Ovary (tissue), 9 donors: Measurements from ENCODE around the gene ECEL1. TPM values are rescaled to one million over a fixed set of nuclear protein-coding genes. Genes with fewer than 3 reads are reported as not detected.

Experiments used
- DNase-seq, 5 donors: peaks; one replicate each; pipeline ENCODE4 v3.0.0-alpha.2; 2019 to 2020
- H3K27ac ChIP-seq, 2 donors: fragments of 200-600 bp; one replicate each; pipeline versions ENCODE4 v1.5.1 to v1.8.0; 2019 to 2022
- H3K27me3 ChIP-seq: fragments of 200-600 bp; one replicate; pipeline ENCODE4 v1.8.0; 2022
- H3K36me3 ChIP-seq: fragments of 200-600 bp; sonication (generic); one replicate; pipeline ENCODE4 v1.5.1; 2019
- H3K4me1 ChIP-seq: one replicate; pipeline ENCODE4 v1.8.1; 2013; ENCODE audit warnings: mild to moderate bottlenecking, moderate library complexity; ENCODE audit not compliant: insufficient read depth
- H3K4me3 ChIP-seq: fragments of 200-600 bp; sonication (generic); one replicate; pipeline ENCODE4 v1.5.1; 2017
- H3K9me3 ChIP-seq, 2 donors: fragments of 200-600 bp in 1 of 2; sonication (generic) in 1 of 2; one replicate each; pipeline versions ENCODE4 v1.5.1 to v1.8.1; 2013 to 2019; ENCODE audit warnings: mild to moderate bottlenecking in 1 of 2, moderate library complexity in 1 of 2
- EP300 ChIP-seq: sonication (generic); formaldehyde crosslinking; IDR thresholded peaks from one replicate; pipeline ENCODE4 v1.6.1; 2017; ENCODE audit warnings: antibody characterized with exemption
- POLR2A ChIP-seq: fragments of 450-650 bp; IDR thresholded peaks from one replicate; pipeline ENCODE4 v1.6.1; 2017; ENCODE audit warnings: antibody characterized with exemption, mild to moderate bottlenecking, moderate library complexity
- WGBS, 3 donors: extraction: QIAGEN DNeasy Blood & Tissue Kit in 1 of 3; methylation state at CpG; one replicate each; pipeline versions ENCODE4 v1.1.5 to v1.1.7; 2013 to 2017; 5-methylcytosine and 5-hydroxymethylcytosine counted together
- intact Hi-C, 4 donors: fragments of 100-400 bp; cut with DNase I; formaldehyde crosslinking; loops; one replicate each; pipeline versions ENCODE4 v1.11.0 to v1.15.1; 2022 to 2023
- polyA plus RNA-seq, 2 donors: library from polyadenylated mRNA; stranded (reverse); fragments of 200-250 nt in 1 of 2; fragments of 350-450 nt in 1 of 2; fragmentation: Illumina TruSeq in 1 of 2; extraction: RNeasy Lipid Tissue Mini Kit (QIAGEN cat#74804) in 1 of 2; gene quantifications; one replicate each; pipeline ENCODE4 v1.2.3, GENCODE V29; 2013 to 2014
- total RNA-seq, 7 donors: library from RNA; depleted of rRNA in 2 of 7; stranded (reverse); fragments of >200 nt in 2 of 7; fragmentation: NEBNext Ultra II Directional in 3 of 7; extraction: Animal tissue kit (Norgen Biotek cat#: 25700) in 3 of 7; gene quantifications; one replicate each; pipeline versions ENCODE4 v1.1.0 to v1.2.4, GENCODE V29; 2016 to 2023
- TF ChIP-seq, protein P1 (sequence below), 3 donors: fragments of 450-650 bp in 2 of 3; fragments of 200-600 bp in 1 of 3; IDR thresholded peaks; one replicate each; pipeline versions ENCODE4 v1.5.1 to v1.8.0; 2016 to 2022; ENCODE audit warnings: antibody characterized with exemption in 3 of 3, mild to moderate bottlenecking in 1 of 3
- donor health status: DM: no; HTN: no; CAD: no; lungs with moderate emphysema.
- donor health status: DM: no; HTN: no; CAD: no.
- donor health status: Bipolar disorder and iron deficiency.
- donor health status: DM: yes; HTN: yes; CAD: no.
- donor health status: DM: no; HTN: no; CAD: no.
- donor health status: DM: yes; HTN: yes; CAD: no.

Gene ECEL1
- total and polyA plus RNA-seq, 9 donors = 2.4 to 251 (median 46.3) TPM

DNA sequence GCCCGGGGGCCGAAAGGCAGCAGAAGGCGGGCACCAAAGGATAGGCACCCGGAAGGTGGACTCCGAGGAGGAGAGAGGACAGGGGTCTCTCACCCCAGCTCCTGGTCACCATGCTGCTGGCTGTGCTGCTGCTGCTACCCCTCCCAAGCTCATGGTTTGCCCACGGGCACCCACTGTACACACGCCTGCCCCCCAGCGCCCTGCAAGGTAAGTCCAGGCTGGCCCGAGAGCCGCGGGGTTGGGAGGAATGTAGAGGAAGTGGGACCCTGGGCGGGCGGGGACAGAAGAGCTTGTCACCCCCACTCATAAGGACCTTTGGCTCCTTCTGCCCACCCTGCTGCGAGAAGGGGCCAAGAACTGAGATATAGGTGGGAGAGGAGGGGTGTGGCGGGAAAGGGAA lies 32.9 kb upstream of the ECEL1 start:
- intact Hi-C loops = loop anchor here (5.0 to 10.0 kb wide), 4 partner anchors 73 to 598 kb away; partner anchors contain the start of gene NPPC (in 2 of the 4)
- no peaks in the 10 kb centered on the region for H3K27me3 ChIP-seq

DNA sequence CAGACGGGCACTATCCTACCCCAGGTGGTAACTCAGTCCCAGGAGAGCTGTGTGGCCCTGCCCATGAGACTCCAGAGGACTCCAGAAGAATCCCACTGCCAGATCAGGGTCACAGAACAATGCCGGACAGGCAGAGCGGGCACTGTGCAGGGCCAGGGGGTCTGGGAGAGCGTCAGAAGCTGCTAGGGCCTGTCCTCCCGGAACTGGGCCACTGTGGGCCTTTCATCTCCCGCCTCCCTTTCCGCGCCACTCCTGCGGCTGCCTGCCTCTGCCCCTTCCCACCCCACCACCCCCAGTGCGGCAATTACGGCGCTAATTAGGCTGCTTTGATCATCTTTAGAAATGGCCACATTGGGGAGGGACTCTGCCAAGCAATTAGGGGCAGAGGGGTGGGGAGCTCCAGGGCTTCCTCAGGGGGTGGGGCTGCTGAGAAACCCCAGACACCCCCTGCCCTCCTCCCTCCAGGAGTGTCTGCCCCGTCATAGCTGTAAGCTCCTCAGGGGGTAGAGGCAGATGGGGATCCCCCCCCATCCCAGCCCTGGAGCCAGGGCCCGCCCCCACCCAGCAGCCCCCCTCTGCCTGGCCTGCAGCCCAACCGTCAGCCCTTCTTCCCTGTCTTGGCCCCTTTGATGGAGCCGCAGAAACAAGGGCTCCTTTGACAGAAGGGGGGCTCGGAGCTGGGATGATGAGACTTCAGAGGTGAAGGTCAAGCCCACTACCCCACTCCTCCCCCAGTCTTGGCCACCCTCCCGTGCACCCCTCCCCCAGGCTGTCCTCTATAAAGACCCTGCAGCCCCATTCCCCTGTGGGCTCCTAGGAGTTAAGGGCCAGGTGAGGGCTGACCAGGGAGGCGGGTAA lies 32.2 kb upstream of the ECEL1 start, which contains the start of gene PRSS56:
Gene PRSS56 (plus strand): TSS at position 808 of the 858 bp plus-strand sequence. CDS start 211 bp downstream, outside the sequence.
- Histone ChIP-seq H3K9me3 (no peaks in the 10 kb centered on the region), H3K27me3 (no peaks in the 10 kb centered on the region), H3K4me3 (no peak within 1 kb of the TSS), H3K4me1 (no peaks in the 10 kb centered on the region), H3K36me3 (no peaks in the 10 kb centered on the region), H3K27ac (no peak within 1 kb of the TSS)
- no peak for TF ChIP-seq POLR2A
- TF ChIP-seq, protein P1, sequence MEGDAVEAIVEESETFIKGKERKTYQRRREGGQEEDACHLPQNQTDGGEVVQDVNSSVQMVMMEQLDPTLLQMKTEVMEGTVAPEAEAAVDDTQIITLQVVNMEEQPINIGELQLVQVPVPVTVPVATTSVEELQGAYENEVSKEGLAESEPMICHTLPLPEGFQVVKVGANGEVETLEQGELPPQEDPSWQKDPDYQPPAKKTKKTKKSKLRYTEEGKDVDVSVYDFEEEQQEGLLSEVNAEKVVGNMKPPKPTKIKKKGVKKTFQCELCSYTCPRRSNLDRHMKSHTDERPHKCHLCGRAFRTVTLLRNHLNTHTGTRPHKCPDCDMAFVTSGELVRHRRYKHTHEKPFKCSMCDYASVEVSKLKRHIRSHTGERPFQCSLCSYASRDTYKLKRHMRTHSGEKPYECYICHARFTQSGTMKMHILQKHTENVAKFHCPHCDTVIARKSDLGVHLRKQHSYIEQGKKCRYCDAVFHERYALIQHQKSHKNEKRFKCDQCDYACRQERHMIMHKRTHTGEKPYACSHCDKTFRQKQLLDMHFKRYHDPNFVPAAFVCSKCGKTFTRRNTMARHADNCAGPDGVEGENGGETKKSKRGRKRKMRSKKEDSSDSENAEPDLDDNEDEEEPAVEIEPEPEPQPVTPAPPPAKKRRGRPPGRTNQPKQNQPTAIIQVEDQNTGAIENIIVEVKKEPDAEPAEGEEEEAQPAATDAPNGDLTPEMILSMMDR (IDR thresholded peaks at IDR 0.05) = no peak
- TF ChIP-seq EP300 = no peak
- 77% methylated on average over 16 to 19 of the region's 19 CpGs for WGBS, 3 donors
- intact Hi-C loops = loop anchor here (5.0 to 10.0 kb wide), 4 partner anchors 73 to 598 kb away; partner anchors contain the start of gene NPPC (in 2 of the 4)
- no peak for DNase-seq

More for the DNA sequence above, 32.9 kb upstream of the ECEL1 start:
- Histone ChIP-seq H3K4me3 (no peak overlapping the region), H3K36me3 (no peaks in the 10 kb centered on the region), H3K4me1 (no peaks in the 10 kb centered on the region), H3K27ac (no peak overlapping the region), H3K9me3 (no peaks in the 10 kb centered on the region)
- DNase-seq = no peak
- WGBS, 3 donors = 81 to 91% (median 81%) methylated on average over 15 of the region's 15 CpGs
- no peak for TF ChIP-seq EP300
- TF ChIP-seq POLR2A = no peak
- TF ChIP-seq, protein P1 (IDR thresholded peaks at IDR 0.05) = no peak

DNA sequence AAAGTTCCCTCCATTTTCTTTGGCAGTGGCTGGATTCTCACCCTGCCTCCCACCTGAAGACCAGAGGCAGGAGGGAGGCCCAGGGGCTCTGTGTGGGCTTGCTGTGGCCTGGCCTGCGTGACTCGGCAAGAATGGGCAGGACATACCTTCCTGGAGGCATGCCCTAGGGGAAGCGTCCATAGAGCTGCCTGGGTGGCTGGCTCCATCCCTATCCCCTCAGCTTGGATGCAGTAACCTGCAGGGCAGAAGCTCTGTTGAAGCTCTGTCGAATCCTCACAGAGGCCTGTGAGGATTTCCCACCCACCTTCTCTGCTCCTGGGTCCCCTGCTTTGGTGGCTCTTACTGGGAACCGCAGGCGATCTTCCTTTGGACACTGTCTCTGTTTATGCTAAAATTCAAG lies 31.2 kb upstream of the ECEL1 start:
- Histone ChIP-seq H3K36me3 (no peaks in the 10 kb centered on the region), H3K27me3 (no peaks in the 10 kb centered on the region), H3K4me3 (no peak overlapping the region), H3K9me3 (no peaks in the 10 kb centered on the region), H3K4me1 (no peaks in the 10 kb centered on the region), H3K27ac (no peak overlapping the region)
- 85 to 93% (median 85%) methylated on average over 6 of the region's 6 CpGs for WGBS, 3 donors
- DNase-seq = no peak
- intact Hi-C loops = no loop called here
- TF ChIP-seq, protein P1 (IDR thresholded peaks at IDR 0.05) = no peak
- TF ChIP-seq POLR2A (no peak), EP300 (no peak)

DNA sequence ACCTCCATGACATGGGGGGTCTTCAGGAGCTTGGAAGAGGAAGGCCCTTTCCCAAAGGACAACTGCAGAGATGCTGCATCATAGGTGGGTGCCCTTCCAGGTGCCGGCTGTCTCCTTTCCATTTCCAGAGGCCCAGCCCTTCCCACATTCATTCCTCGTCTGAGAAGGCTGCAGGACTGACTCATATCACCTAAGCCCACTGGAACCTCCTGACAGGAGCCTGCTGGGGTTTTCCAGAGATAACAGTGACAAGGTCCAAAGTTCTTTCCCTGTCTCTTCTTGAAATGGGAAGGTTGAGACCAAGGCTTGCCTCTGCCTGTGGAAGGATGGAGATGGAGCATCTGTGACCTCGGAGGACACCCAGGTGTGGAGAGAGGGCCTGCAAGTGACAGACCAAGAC lies 28.9 kb upstream of the ECEL1 start:
- intact Hi-C loops = no loop called here
- Histone ChIP-seq H3K4me1 (no peaks in the 10 kb centered on the region), H3K27me3 (no peaks in the 10 kb centered on the region), H3K36me3 (no peaks in the 10 kb centered on the region), H3K27ac (no peak overlapping the region), H3K4me3 (no peak overlapping the region), H3K9me3 (no peaks in the 10 kb centered on the region)
- TF ChIP-seq, protein P1 (IDR thresholded peaks at IDR 0.05) = no peak
- TF ChIP-seq POLR2A = no peak
- no peak for TF ChIP-seq EP300
- DNase-seq = no peak
- 93 to 96% (median 94%) methylated on average over 3 of the region's 3 CpGs for WGBS, 3 donors
